GM23338 (cell line): ENCODE results near the gene CHRM5. TPM values are rescaled to one million over a fixed set of nuclear protein-coding genes. Genes with fewer than 3 reads are reported as not detected.

Experiments
- ATAC-seq: fragments of 200-7000 bp; cut with Tn5 transposase; 3 replicates; pipeline ENCODE4 v1.9.1; 2020
- DNase-seq: peaks from one replicate; pipeline ENCODE4 v3.0.0-alpha.2; 2015; ENCODE audit warnings: low spot score
- H2AFZ ChIP-seq: fragments of 200-600 bp; sonication (generic); 2 replicates; pipeline ENCODE4 v1.8.0; 2016; ENCODE audit warnings: antibody characterized with exemption, mild to moderate bottlenecking, moderate library complexity
- H3F3A ChIP-seq: fragments of 200-600 bp; sonication (generic); replicated peaks from 2 replicates; pipeline ENCODE4 v1.8.0; 2017; ENCODE audit warnings: antibody characterized with exemption, mixed run types, low read depth
- H3K27ac ChIP-seq: fragments of 200-600 bp; sonication (generic); 2 replicates; pipeline ENCODE4 v1.6.1; 2016; ENCODE audit warnings: low read depth
- H3K27me3 ChIP-seq: fragments of 200-600 bp; sonication (generic); 2 replicates; pipeline ENCODE4 v1.8.0; 2016; ENCODE audit warnings: mild to moderate bottlenecking, mixed run types, moderate library complexity; ENCODE audit not compliant: insufficient read depth
- H3K36me3 ChIP-seq: fragments of 200-600 bp; sonication (generic); 2 replicates; pipeline ENCODE4 v1.8.0; 2016; ENCODE audit warnings: mild to moderate bottlenecking; ENCODE audit not compliant: insufficient read depth
- H3K4me1 ChIP-seq: fragments of 200-600 bp; sonication (generic); 2 replicates; pipeline ENCODE4 v1.8.0; 2016; ENCODE audit warnings: mild to moderate bottlenecking, moderate library complexity; ENCODE audit not compliant: insufficient read depth
- H3K4me2 ChIP-seq: fragments of 200-600 bp; sonication (generic); 2 replicates; pipeline ENCODE4 v1.7.1; 2017; ENCODE audit warnings: mixed run types
- H3K4me3 ChIP-seq: fragments of 200-600 bp; sonication (generic); 2 replicates; pipeline ENCODE4 v1.6.1; 2016; ENCODE audit warnings: mixed run types
- H3K79me2 ChIP-seq: fragments of 200-600 bp; sonication (generic); replicated peaks from 2 replicates; pipeline ENCODE4 v1.8.0; 2017; ENCODE audit warnings: mild to moderate bottlenecking; ENCODE audit not compliant: insufficient read depth
- H3K9me2 ChIP-seq: fragments of 200-600 bp; sonication (generic); 2 replicates; pipeline ENCODE4 v1.8.0; 2017; ENCODE audit not compliant: insufficient read depth
- H4K20me1 ChIP-seq: fragments of 200-600 bp; sonication (generic); replicated peaks from 2 replicates; pipeline ENCODE4 v1.8.0; 2017; ENCODE audit warnings: mild to moderate bottlenecking; ENCODE audit not compliant: insufficient read depth
- H3K27ac Mint-ChIP-seq: 2 replicates; pipeline ENCODE4 v1.8.0; 2020; ENCODE audit warnings: inconsistent platforms, mild to moderate bottlenecking, moderate library complexity, mixed read lengths
- H3K27me3 Mint-ChIP-seq: 3 replicates; pipeline ENCODE4 v1.8.0; 2022; ENCODE audit warnings: low read depth, mild to moderate bottlenecking, moderate library complexity, mixed read lengths, inconsistent platforms; ENCODE audit not compliant: insufficient read depth, poor library complexity
- H3K36me3 Mint-ChIP-seq: 3 replicates; pipeline ENCODE4 v1.8.0; 2021; ENCODE audit warnings: low read depth, mild to moderate bottlenecking, inconsistent platforms, moderate library complexity, mixed read lengths
- H3K4me1 Mint-ChIP-seq: 3 replicates; pipeline ENCODE4 v1.8.0; 2020; ENCODE audit warnings: mild to moderate bottlenecking, inconsistent platforms, mixed read lengths
- H3K4me3 Mint-ChIP-seq: 3 replicates; pipeline ENCODE4 v1.8.0; 2021; ENCODE audit warnings: moderate library complexity, mild to moderate bottlenecking, inconsistent platforms, mixed read lengths
- H3K9me3 Mint-ChIP-seq: 3 replicates; pipeline ENCODE4 v1.8.0; 2020; ENCODE audit warnings: moderate library complexity, mild to moderate bottlenecking, inconsistent platforms, mixed read lengths
- CREB1 ChIP-seq: fragments of 250-450 bp; sonication (Bioruptor Pico); IDR thresholded peaks from 2 replicates; pipeline ENCODE4 v1.5.0; 2020; ENCODE audit warnings: low read depth, mild to moderate bottlenecking, moderate library complexity
- EZH2phosphoT487 ChIP-seq: fragments of 200-600 bp; sonication (generic); IDR thresholded peaks from one replicate; pipeline ENCODE4 v1.8.1; 2018; ENCODE audit warnings: antibody characterized with exemption; ENCODE audit not compliant: unreplicated experiment
- JUNB ChIP-seq: IDR thresholded peaks from one replicate; pipeline ENCODE4 v1.6.1; 2016; ENCODE audit warnings: antibody characterized with exemption; ENCODE audit not compliant: unreplicated experiment
- NANOG ChIP-seq: IDR thresholded peaks from 2 replicates; pipeline ENCODE4 v1.6.1; 2016; ENCODE audit warnings: antibody characterized with exemption, borderline replicate concordance
- POLR2AphosphoS5 ChIP-seq: IDR thresholded peaks from 2 replicates; pipeline ENCODE4 v1.6.1; 2016; ENCODE audit warnings: antibody characterized with exemption, low read depth
- STAT1 ChIP-seq: IDR thresholded peaks from one replicate; pipeline ENCODE4 v1.6.1; 2016; ENCODE audit warnings: antibody characterized with exemption; ENCODE audit not compliant: unreplicated experiment
- ZNF114 ChIP-seq: fragments of 250-450 bp; sonication (Bioruptor Pico); IDR thresholded peaks from 2 replicates; pipeline ENCODE4 v1.5.0; 2020; ENCODE audit warnings: mild to moderate bottlenecking, moderate library complexity
- ZNF331 ChIP-seq: fragments of 250-450 bp; sonication (Bioruptor Pico); IDR thresholded peaks from 2 replicates; pipeline ENCODE4 v1.5.0; 2020; ENCODE audit warnings: low read depth, mild to moderate bottlenecking, moderate library complexity
- polyA plus RNA-seq: library from polyadenylated mRNA; unstranded; fragments of >200 nt; fragmentation: Nextera tagmentation; extraction: Ambion mirVana; gene quantifications from 2 replicates; pipeline ENCODE4 v1.2.1, GENCODE V29; 2016
- total RNA-seq: library from RNA; depleted of rRNA; stranded (reverse); fragments of >200 nt; shearing (Covaris generic); gene quantifications from 2 replicates; pipeline ENCODE4 v1.2.3, GENCODE V29; 2014
- TF ChIP-seq, protein P1 (sequence below): IDR thresholded peaks from 2 replicates; pipeline ENCODE4 v1.6.1; 2016; ENCODE audit warnings: antibody characterized with exemption
- TF ChIP-seq, protein P2 (sequence below): IDR thresholded peaks from one replicate; pipeline ENCODE4 v1.6.1; 2018; ENCODE audit warnings: antibody characterized with exemption; ENCODE audit not compliant: unreplicated experiment
- TF ChIP-seq, protein P3 (sequence below), 2 experiments: fragments of 200-600 bp in 1 of 2; sonication (generic) in 1 of 2; conservative IDR thresholded peaks; 2 replicates each; pipeline versions ENCODE4 v1.5.1 to v1.6.1; 2016 to 2017; ENCODE audit warnings: antibody characterized with exemption in 2 of 2, low read depth in 2 of 2, mild to moderate bottlenecking in 2 of 2, moderate library complexity in 1 of 2

Gene CHRM5
- total and polyA plus RNA-seq, 2 experiments from 2014 or later, result not detected

DNA sequence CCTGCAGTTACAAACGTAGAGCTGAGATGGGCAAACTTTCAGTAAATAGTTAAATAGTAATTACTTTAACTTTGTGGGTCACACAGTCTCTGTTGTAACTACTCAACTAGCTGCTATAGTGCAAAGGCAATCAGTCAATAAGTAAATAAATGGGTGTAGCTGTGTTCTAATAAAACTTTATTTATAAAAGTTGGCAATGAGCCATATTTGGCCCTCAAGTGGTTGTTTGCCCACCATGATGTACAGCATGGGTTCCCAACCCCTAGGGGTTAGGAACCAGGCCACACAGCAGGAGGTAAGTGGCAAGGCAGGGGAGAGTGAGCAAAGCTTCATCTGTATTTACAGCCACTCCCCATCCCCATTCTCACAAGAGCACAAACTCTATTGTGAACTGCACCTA lies 44.9 kb upstream of the CHRM5 start:
- peaks cover 9% of the 10 kb centered on the region for H3K9me3 Mint-ChIP-seq
- Histone ChIP-seq H3K4me3 (no peak overlapping the region), H2AFZ (no peak overlapping the region), H3F3A (no peaks in the 10 kb centered on the region), H3K79me2 (no peaks in the 10 kb centered on the region), H3K4me2 (no peak overlapping the region), H3K4me1 (no peaks in the 10 kb centered on the region), H4K20me1 (no peaks in the 10 kb centered on the region), H3K27me3 (no peaks in the 10 kb centered on the region), H3K9me2 (no peaks in the 10 kb centered on the region), H3K27ac (no peak overlapping the region), H3K36me3 (no peaks in the 10 kb centered on the region)
- ATAC-seq (no peak), DNase-seq (no peak)
- H3K36me3 Mint-ChIP-seq, result peaks cover 3% of the 10 kb centered on the region; the same call in 2 of the 3 replicates
- TF ChIP-seq NANOG (no peak), EZH2phosphoT487 (no peak)
- no peaks in the 10 kb centered on the region for H3K4me1 Mint-ChIP-seq
- H3K4me3 Mint-ChIP-seq, result no peak overlapping the region
- no peak overlapping the region for H3K27ac Mint-ChIP-seq
- H3K27me3 Mint-ChIP-seq, result peaks cover 2% of the 10 kb centered on the region

DNA sequence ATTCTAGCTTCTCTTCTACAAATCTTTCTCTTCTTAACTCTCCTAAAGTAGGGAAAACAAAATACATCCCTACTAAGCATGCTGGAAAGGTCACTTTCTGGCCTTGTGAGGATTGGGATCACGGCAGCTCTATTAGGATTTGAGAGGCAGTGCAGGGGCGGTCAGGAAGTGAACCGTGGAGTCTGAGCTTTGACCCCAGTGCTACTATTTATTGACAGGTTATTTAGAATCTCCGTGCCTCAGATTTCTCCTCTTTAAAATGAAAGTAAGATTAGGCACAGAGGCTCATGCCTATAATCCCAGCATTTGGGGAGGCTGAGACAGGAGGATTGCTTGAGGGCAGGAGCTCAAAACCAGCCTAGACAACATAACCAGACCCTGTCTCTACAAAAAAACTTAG lies 42.0 kb upstream of the CHRM5 start:
- DNase-seq (no peak), ATAC-seq (no peak)
- H3K36me3 ChIP-seq, result no peaks in the 10 kb centered on the region
- Mint-ChIP-seq H3K9me3 (peaks cover 9% of the 10 kb centered on the region), H3K27me3 (no peaks in the 10 kb centered on the region), H3K27ac (no peak overlapping the region; the same call in 1 of the 2 replicates), H3K4me3 (no peak overlapping the region), H3K36me3 (peaks cover 3% of the 10 kb centered on the region; the same call in 2 of the 3 replicates), H3K4me1 (no peaks in the 10 kb centered on the region)
- no peaks in the 10 kb centered on the region for H3K4me1 ChIP-seq
- no peaks in the 10 kb centered on the region for H3F3A ChIP-seq
- no peak overlapping the region for H3K4me2 ChIP-seq
- H4K20me1 ChIP-seq, result no peaks in the 10 kb centered on the region
- H3K9me2 ChIP-seq, result no peaks in the 10 kb centered on the region
- no peak overlapping the region for H3K27ac ChIP-seq
- no peak overlapping the region for H3K4me3 ChIP-seq
- H3K27me3 ChIP-seq, result no peaks in the 10 kb centered on the region
- H2AFZ ChIP-seq, result no peak overlapping the region
- no peaks in the 10 kb centered on the region for H3K79me2 ChIP-seq
- TF ChIP-seq, protein P1, sequence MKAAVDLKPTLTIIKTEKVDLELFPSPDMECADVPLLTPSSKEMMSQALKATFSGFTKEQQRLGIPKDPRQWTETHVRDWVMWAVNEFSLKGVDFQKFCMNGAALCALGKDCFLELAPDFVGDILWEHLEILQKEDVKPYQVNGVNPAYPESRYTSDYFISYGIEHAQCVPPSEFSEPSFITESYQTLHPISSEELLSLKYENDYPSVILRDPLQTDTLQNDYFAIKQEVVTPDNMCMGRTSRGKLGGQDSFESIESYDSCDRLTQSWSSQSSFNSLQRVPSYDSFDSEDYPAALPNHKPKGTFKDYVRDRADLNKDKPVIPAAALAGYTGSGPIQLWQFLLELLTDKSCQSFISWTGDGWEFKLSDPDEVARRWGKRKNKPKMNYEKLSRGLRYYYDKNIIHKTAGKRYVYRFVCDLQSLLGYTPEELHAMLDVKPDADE, result no peak
- no peak for TF ChIP-seq EZH2phosphoT487
- no peak for TF ChIP-seq POLR2AphosphoS5
- TF ChIP-seq NANOG, result no peak
- TF ChIP-seq CREB1 (CRISPR knock-in tag), result no peak
- TF ChIP-seq, protein P2, sequence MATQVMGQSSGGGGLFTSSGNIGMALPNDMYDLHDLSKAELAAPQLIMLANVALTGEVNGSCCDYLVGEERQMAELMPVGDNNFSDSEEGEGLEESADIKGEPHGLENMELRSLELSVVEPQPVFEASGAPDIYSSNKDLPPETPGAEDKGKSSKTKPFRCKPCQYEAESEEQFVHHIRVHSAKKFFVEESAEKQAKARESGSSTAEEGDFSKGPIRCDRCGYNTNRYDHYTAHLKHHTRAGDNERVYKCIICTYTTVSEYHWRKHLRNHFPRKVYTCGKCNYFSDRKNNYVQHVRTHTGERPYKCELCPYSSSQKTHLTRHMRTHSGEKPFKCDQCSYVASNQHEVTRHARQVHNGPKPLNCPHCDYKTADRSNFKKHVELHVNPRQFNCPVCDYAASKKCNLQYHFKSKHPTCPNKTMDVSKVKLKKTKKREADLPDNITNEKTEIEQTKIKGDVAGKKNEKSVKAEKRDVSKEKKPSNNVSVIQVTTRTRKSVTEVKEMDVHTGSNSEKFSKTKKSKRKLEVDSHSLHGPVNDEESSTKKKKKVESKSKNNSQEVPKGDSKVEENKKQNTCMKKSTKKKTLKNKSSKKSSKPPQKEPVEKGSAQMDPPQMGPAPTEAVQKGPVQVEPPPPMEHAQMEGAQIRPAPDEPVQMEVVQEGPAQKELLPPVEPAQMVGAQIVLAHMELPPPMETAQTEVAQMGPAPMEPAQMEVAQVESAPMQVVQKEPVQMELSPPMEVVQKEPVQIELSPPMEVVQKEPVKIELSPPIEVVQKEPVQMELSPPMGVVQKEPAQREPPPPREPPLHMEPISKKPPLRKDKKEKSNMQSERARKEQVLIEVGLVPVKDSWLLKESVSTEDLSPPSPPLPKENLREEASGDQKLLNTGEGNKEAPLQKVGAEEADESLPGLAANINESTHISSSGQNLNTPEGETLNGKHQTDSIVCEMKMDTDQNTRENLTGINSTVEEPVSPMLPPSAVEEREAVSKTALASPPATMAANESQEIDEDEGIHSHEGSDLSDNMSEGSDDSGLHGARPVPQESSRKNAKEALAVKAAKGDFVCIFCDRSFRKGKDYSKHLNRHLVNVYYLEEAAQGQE, result no peak
- no peak for TF ChIP-seq ZNF114 (CRISPR knock-in tag)
- TF ChIP-seq ZNF331, result no peak
- TF ChIP-seq STAT1, result no peak
- TF ChIP-seq JUNB, result no peak
- TF ChIP-seq, protein P3, sequence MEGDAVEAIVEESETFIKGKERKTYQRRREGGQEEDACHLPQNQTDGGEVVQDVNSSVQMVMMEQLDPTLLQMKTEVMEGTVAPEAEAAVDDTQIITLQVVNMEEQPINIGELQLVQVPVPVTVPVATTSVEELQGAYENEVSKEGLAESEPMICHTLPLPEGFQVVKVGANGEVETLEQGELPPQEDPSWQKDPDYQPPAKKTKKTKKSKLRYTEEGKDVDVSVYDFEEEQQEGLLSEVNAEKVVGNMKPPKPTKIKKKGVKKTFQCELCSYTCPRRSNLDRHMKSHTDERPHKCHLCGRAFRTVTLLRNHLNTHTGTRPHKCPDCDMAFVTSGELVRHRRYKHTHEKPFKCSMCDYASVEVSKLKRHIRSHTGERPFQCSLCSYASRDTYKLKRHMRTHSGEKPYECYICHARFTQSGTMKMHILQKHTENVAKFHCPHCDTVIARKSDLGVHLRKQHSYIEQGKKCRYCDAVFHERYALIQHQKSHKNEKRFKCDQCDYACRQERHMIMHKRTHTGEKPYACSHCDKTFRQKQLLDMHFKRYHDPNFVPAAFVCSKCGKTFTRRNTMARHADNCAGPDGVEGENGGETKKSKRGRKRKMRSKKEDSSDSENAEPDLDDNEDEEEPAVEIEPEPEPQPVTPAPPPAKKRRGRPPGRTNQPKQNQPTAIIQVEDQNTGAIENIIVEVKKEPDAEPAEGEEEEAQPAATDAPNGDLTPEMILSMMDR (conservative IDR thresholded peaks at IDR 0.05; ENCODE audit: low read depth in 2 of 2), result no peak
